AG10803 (cell line): ENCODE measurements around the gene ADAMTS18.

Experiments
- DNase-seq: peaks from one replicate; pipeline ENCODE4 v3.0.0; 2010; ENCODE audit warnings: low read depth
- H3K4me3 ChIP-seq: 2 replicates; pipeline ENCODE4 v1.5.1; 2011; ENCODE audit warnings: mild to moderate bottlenecking, low read length, control low read depth
- CTCF ChIP-seq: conservative IDR thresholded peaks from 2 replicates; pipeline ENCODE4 v1.5.1; 2011; ENCODE audit warnings: mild to moderate bottlenecking, low read length, control low read depth, inconsistent platforms

The ADAMTS18 gene

GRCh38 chr16:77398495-77398894 is 36.3 kb downstream of the ADAMTS18 start:
- DNase-seq: no peak
- no peak overlapping the region for H3K4me3 ChIP-seq
- TF ChIP-seq CTCF: no peak

- no peak overlapping the region for H3K4me3 ChIP-seq
- TF ChIP-seq CTCF: no peak
- DNase-seq: no peak
Measured at GRCh38 chr16:77396461-77396860, 38.4 kb downstream of the ADAMTS18 start.

GRCh38 chr16:77394699-77395098 is 40.1 kb downstream of the ADAMTS18 start:
- DNase-seq: no peak
- H3K4me3 ChIP-seq: no peak overlapping the region
- no peak for TF ChIP-seq CTCF

GRCh38 chr16:77393955-77394354 is 40.9 kb downstream of the ADAMTS18 start:
- no peak for DNase-seq
- no peak for TF ChIP-seq CTCF
- no peak overlapping the region for H3K4me3 ChIP-seq

GRCh38 chr16:77387815-77388209 is 47.0 kb downstream of the ADAMTS18 start:
- no peak for TF ChIP-seq CTCF
- DNase-seq: no peak
- no peak overlapping the region for H3K4me3 ChIP-seq

GRCh38 chr16:77386831-77387814 is 47.7 kb downstream of the ADAMTS18 start:
- no peak for DNase-seq
- H3K4me3 ChIP-seq: no peak overlapping the region
- TF ChIP-seq CTCF: no peak

GRCh38 chr16:77385481-77385880 is 49.4 kb downstream of the ADAMTS18 start:
- no peak for TF ChIP-seq CTCF
- H3K4me3 ChIP-seq: no peak overlapping the region
- DNase-seq: no peak
